ENCODE results near the gene GSTO2.

DNA sequence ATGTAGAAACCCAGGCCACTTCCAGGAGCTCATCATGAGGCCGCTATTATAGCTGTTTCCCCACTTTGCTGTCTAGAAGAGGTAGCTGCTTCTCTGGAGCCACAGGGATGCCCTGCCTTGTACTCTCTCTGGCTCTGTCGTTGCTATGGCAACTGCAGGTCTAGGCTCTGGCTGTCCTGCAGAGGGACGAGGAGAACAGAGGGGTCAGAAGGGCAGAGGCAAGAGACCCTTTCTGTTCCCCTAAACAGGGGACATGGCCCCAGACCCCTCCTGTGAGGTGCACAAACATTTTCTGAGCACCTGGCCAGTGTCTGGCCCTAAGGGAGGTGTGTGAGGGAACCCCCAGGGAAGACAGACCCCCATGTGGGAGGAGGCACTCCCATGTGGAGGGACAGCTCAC is 37.9 kb downstream of the GSTO2 start:
- TF ChIP-seq, protein P1, sequence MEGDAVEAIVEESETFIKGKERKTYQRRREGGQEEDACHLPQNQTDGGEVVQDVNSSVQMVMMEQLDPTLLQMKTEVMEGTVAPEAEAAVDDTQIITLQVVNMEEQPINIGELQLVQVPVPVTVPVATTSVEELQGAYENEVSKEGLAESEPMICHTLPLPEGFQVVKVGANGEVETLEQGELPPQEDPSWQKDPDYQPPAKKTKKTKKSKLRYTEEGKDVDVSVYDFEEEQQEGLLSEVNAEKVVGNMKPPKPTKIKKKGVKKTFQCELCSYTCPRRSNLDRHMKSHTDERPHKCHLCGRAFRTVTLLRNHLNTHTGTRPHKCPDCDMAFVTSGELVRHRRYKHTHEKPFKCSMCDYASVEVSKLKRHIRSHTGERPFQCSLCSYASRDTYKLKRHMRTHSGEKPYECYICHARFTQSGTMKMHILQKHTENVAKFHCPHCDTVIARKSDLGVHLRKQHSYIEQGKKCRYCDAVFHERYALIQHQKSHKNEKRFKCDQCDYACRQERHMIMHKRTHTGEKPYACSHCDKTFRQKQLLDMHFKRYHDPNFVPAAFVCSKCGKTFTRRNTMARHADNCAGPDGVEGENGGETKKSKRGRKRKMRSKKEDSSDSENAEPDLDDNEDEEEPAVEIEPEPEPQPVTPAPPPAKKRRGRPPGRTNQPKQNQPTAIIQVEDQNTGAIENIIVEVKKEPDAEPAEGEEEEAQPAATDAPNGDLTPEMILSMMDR (conservative IDR thresholded peaks at IDR 0.05 in 1 of 2, IDR thresholded peaks at IDR 0.05 in 1 of 2; ENCODE audit: extremely low read depth in 1 of 2, insufficient read depth in 1 of 2, low read depth in 1 of 2, low read length in 2 of 2), result no peak
- no peak for TF ChIP-seq EZH2 (IDR thresholded peaks at IDR 0.05; ENCODE audit: borderline replicate concordance, low read length)
